Activated naive CD4-positive, alpha-beta T cell treated with Interleukin-2 at 50 U/mL for 16 hours (primary cell): ENCODE data around the gene CRACDL.

Experiments
- DNase-seq: peaks from one replicate; pipeline ENCODE4 v3.0.0-alpha.2; 2020

The CRACDL gene

GRCh38 chr2:98821629-98822135, 114.3 kb downstream of the CRACDL start:
- no peak for DNase-seq

GRCh38 chr2:98819231-98819766, 116.7 kb downstream of the CRACDL start:
- no peak for DNase-seq

- DNase-seq: no peak
Observed at GRCh38 chr2:98818164-98818563, 117.9 kb downstream of the CRACDL start.

- no peak for DNase-seq
Observed at GRCh38 chr2:98816281-98816680, 119.7 kb downstream of the CRACDL start.

- DNase-seq: no peak
Observed at GRCh38 chr2:98815795-98816194, 120.2 kb downstream of the CRACDL start.

GRCh38 chr2:98811766-98812165, 124.3 kb downstream of the CRACDL start:
- DNase-seq: no peak

GRCh38 chr2:98810588-98810928, 125.5 kb downstream of the CRACDL start:
- DNase-seq: no peak

- no peak for DNase-seq
Observed at GRCh38 chr2:98809878-98810587, 126.0 kb downstream of the CRACDL start.

GRCh38 chr2:98809116-98809515, 126.9 kb downstream of the CRACDL start:
- DNase-seq: no peak

GRCh38 chr2:98808546-98808945, 127.5 kb downstream of the CRACDL start:
- DNase-seq: no peak

- DNase-seq: no peak
Observed at GRCh38 chr2:98807929-98808328, 128.1 kb downstream of the CRACDL start.

- no peak for DNase-seq
Observed at GRCh38 chr2:98807221-98807620, 128.8 kb downstream of the CRACDL start.

- DNase-seq: no peak
Observed at GRCh38 chr2:98806236-98806697, 129.8 kb downstream of the CRACDL start.

- DNase-seq: no peak
Observed at GRCh38 chr2:98805412-98806171, 130.4 kb downstream of the CRACDL start.

- no peak for DNase-seq
Observed at GRCh38 chr2:98804736-98805135, 131.3 kb downstream of the CRACDL start.

- DNase-seq: no peak
Observed at GRCh38 chr2:98804265-98804650, 131.8 kb downstream of the CRACDL start.

GRCh38 chr2:98803405-98804264, 132.4 kb downstream of the CRACDL start:
- DNase-seq: no peak

GRCh38 chr2:98802344-98802743, 133.7 kb downstream of the CRACDL start:
- no peak for DNase-seq

GRCh38 chr2:98801921-98802321, 134.1 kb downstream of the CRACDL start:
- no peak for DNase-seq

GRCh38 chr2:98801286-98801685, 134.7 kb downstream of the CRACDL start:
- DNase-seq: no peak

GRCh38 chr2:98800330-98801064, 135.5 kb downstream of the CRACDL start:
- DNase-seq: no peak
